Stimulated activated CD4-positive, alpha-beta T cell treated with anti-CD3 and anti-CD28 coated beads, Interleukin-12 subunit alpha, Interleukin-12 subunit beta, amount 100 ng/mL, for 4 hours (primary cell): ENCODE data around the gene RNPEPL1.
"Not testable (repeated sequence)": the region's sequence is repeated elsewhere in the genome, so short reads cannot be mapped to it uniquely, and the experiment has no call there.

Source experiments
- DNase-seq: peaks from one replicate; pipeline ENCODE4 v3.0.0-alpha.2; 2020

Gene RNPEPL1

DNA sequence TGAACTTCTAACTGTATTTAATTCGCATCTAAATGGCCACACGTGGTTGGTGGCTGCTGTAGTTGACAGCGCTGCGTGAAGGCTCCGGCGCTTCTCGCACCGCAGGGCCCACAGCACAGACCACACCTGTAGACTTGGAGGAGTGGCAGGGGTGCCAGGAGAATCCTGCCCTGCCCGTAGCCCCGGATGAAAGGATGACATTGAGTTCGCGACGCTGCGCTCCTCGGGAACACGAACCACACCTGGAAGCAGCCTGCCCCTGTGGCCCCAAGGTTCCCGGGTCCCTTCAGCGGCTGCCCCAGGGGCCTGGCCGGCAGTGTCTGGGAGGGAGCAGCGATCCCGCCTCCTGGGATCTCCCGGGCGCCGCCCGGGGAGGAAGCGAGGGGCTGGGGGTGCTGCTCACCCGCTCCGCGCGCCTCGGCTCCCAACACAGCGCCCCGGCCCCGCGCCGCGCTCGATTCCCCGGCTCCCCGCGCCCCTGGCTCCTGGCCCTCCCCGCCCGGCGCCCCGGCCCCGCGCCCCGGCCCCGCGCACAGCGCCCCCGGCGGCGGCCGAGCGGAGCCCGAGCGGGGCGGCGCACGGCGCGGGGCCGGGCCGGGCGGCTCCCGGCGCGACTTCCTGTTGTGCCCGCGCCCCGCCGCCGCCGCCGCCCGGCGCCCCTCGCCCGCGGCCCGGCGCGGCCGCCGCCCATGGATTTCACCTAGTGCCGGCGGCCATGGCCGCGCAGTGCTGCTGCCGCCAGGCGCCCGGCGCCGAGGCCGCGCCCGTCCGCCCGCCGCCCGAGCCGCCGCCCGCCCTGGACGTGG is at the start of gene RNPEPL1:
TSS of gene RNPEPL1 (plus strand) at position 613 of the 806 bp plus-strand sequence. CDS start at position 716, 103 bp downstream.
- peak; percentile 54 for DNase-seq

- DNase-seq, result no peak
Measured at GRCh38 chr2:240518981-240519380, 49.3 kb upstream of the RNPEPL1 start.

DNA sequence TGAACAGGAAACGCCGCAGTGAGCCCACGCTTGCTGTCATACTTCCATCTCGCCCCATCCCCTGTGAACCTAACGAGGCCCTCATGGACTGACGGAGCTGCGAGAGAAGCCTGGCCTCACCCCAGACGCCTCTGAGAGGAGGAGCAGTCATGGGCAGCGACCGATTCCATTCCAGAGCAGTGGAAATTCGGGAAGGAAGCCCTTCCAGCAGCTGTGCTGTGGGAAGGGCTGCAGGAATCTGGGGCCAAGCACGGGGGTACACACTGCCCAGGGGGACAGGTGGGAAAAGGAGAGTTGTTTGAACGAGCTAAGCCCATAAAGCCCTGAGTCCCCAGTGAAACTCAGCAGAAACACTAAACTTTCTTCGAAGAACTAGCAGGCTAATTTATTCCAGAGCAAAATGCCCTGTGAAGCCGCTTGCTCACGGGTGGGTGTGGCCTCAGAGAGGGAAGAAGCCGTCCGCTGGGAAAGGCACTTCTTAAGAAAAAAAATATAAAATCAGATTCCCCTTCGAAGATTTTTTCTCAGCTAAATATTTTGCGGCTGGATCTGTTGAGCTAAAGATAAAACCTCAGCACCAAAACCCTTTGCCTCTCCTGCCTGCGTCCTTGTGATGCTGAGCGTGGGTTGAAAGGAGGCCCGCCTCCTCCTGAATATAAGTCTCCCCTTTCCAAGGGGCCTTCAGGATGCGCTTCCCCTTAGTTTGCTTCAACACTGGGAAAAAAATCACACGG is 48.7 kb upstream of the RNPEPL1 start:
- DNase-seq, result no peak

DNA sequence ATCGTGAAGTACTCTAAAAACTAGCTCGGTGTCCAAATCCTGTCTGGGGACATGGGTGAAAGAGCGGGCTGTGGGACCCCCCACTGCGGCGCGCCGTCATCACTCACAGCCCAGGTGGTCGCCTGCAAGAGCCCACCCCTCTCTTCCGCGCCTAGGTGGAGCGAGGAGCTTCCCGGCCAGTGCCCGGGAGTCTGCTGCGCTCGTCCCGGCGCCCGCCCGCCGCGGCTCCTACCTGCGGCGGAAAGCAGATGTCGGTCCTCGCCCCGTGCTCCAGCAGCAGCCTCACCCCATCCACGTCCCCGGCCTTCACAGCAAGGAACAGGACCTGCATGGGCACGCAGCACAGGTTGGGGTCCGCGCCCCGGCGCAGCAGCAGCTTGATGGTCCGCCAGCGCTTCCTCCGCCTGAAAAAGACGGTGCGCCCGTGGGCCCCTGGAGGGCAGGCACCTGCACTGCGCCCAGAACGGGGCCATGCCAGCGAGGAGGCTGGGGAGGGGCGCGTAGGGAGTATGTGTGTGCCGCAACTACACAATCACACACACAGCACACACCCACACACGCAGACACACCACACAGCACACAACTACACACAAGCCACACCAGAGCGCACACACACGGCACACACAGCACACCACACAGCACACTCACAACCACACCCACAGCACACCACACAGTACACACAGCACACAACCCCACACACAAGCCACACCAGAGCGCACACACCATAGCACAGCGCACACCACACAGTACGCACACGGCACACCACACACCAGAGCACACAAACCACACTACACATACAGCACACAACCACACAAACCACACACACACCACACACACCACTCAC is 47.9 kb upstream of the RNPEPL1 start:
- DNase-seq, result no peak

DNA sequence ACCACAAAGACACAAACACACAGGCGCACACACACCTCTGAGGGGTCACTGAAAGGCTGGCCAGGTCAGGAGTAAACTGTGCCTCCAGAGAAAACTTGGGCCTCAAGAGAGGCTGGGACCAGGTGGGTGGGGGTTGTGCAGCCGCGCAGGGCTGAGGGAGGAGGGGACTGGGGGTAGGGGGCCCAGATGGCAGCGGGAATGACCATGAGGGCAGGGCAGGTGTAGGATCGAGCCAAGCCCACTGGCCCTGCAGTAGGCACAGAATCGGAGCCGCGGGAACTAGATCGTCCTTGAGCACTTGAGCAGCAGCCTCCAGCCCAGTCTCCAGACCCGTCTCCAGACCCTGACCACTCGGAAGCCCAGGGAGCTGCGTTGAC is 47.3 kb upstream of the RNPEPL1 start:
- DNase-seq, result no peak

DNA sequence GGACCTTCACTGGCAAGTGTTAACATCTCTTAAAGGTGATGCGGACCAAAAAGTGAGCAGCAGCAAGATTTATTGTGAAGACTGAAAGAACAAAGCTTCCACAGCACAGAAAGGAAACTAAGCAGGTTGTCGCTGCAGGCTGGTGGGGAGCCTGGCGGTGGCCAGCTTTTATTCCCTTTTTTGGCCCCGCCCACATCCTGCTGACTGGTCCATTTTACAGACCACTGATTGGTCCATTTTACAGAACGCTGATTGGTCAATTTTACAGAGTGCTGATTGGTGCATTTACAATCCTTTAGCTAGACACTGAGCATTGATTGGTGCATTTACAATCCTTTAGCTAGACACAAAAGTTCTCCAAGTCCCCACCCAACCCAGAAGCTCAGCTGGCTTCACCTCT is 46.4 kb upstream of the RNPEPL1 start:
- DNase-seq, result not testable (repeated sequence)

DNA sequence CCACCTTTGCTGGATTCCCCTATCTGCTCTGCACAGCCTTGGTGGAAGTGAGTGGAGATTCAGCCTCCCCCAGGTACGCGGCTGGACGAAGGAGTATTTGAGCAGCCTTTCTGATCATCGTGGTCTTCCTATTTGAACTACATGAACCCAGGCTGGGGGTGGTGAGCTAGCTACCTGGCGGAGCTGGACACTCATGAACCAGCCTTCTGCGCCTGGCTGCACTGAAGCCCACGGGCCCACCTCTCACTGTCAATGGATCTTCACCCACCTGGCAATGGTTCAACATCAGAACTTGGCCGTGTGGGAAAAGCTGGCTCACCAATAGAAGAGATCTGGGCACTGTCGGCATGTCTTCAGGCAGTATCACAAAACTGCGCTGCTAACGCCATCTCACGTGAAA is 45.9 kb upstream of the RNPEPL1 start:
- DNase-seq, result no peak

DNA sequence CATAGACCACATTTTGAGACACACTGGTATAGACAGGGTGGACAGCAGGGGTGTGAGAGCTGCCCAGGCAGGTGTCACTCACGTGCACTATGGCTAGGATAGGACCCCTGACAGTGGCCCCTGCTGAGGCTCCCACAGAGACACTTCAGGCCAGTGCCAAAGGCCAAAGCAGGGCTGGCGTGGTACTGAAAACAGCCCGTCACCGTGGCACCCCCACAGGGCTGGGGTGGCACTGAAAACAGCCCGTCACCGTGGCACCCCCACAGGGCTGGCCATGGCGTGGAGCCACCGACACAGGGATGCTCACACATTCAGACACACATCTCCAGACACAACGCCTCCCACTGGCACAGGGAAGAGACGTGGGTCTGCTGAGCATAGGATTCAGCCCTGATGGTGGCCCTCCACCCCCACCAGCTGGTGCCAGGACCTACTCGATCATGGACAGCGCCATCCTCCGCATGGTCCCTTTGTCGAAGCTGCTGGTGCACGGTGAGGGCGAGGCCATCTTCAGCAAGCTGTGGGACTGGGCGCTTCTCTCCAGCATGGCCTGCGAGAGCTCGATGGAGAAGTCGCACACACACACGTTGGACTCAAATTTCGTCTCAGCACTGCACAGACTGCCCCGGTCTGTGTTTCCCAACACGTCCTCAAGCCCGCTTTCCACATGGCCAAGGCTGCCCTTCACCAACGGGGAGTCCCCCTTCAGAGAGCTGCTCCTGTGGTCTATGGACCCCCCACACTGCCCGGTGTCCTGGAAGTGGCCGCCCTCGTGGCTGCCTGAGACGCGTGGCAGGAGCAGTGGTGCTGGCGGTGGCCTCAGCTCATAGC is 44.6 kb upstream of the RNPEPL1 start:
- DNase-seq, result no peak

DNA sequence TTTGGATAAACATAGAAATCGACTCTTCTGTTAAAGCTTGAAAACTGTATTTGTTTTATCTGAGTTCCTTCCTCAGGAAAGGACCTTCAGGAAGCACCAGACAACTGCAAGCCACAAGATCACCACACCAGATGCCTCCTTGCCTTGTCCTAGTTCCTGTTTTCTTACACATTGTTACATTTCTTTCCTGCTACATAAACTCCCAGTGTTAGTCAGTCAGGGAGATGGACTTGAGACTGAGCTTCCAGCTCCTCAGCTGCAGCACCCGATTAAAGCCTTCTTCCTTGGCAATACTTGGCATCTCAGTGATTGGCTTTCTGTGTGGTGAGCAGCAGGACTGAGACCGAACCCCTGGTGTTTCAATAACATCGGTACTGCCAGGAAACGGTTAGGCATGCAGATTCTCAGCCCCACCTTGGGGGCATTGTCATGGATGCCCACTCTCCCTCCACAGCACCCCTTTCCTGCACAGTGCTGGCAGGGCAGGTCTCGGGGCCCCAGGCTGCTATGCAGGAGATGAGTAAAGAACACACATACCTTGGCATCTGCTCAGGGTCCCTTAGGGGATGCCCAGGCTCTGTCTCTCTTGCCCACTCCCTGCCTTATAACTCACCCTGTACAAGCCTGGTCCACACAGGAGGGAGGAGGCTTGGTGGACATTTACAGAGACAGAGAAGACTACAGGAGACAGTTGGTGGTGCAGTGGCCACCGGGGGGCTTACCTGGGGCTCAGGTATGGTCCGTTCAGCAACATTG is 43.1 kb upstream of the RNPEPL1 start:
- no peak for DNase-seq

DNA sequence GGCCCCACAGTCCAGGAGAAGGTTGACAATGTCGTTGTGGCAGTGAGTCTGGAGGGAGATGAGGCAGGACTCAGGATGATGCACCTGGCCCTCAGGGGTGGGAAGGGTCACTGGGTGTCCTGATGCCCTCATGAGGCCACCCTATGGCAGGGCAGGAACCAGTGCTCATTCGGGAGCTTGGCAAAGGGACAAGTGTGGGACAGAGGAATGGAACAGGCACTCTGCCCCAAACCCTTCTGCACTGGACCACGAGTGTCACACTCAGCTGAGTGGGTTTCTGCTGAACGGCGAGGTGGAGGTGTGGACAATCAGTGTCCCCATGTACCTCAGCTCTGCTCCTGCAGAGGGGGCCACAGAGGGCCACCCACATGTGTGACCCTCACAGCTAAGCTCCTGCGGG is 42.5 kb upstream of the RNPEPL1 start:
- DNase-seq, result no peak

GRCh38 chr2:240526521-240526920 is 41.8 kb upstream of the RNPEPL1 start:
- no peak for DNase-seq

DNA sequence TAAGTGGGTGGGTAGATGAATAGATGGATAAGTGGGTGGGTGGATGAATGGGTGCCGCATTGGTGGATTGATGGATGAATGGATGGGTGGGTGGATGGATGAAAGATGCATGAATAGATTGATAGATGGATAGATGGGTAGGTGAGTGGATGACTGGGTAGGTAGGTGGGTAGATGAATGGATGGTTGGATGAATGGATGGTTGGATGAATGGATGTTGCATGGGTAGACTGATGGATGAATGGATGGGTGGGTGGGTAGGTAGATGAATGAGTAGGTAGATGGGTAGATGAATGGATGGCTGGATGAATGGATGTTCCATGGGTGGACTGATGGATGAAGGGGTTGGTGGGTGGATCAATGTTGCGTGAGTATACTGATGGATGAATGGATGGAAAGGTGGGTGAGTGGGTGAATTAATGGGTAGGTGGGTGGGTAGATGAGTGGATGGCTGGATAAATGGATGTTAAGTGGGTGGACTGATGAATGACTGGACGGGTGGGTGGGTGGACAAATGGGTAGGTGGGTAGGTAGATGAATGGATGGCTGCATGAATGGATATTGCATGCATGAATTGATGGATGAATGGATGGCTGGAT is 41.0 kb upstream of the RNPEPL1 start:
- DNase-seq, result no peak

GRCh38 chr2:240528406-240529040 is 39.8 kb upstream of the RNPEPL1 start:
- DNase-seq, result no peak

GRCh38 chr2:240529344-240529999 is 38.8 kb upstream of the RNPEPL1 start:
- DNase-seq, result no peak

DNA sequence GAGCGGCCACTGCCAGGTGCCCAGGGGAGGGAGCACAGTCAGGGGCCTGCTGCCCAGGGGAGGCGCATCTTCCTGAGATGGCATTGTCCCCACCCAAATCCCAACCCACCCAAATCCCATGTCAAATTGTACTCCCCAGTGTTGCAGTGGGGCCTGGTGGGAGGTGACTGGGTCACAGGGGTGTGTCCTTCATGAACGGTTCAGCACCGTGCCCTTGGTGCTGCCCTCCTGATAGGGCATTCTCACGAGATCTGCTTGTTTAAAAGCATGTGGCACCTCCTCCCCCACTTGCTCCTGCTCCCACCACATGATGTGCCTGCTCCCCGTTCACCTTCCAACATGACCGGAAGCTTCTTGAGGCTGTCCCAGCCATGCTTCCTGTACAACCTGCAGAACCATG is 38.1 kb upstream of the RNPEPL1 start:
- no peak for DNase-seq

- no peak for DNase-seq
Measured at GRCh38 chr2:240531038-240531437, 37.2 kb upstream of the RNPEPL1 start.

DNA sequence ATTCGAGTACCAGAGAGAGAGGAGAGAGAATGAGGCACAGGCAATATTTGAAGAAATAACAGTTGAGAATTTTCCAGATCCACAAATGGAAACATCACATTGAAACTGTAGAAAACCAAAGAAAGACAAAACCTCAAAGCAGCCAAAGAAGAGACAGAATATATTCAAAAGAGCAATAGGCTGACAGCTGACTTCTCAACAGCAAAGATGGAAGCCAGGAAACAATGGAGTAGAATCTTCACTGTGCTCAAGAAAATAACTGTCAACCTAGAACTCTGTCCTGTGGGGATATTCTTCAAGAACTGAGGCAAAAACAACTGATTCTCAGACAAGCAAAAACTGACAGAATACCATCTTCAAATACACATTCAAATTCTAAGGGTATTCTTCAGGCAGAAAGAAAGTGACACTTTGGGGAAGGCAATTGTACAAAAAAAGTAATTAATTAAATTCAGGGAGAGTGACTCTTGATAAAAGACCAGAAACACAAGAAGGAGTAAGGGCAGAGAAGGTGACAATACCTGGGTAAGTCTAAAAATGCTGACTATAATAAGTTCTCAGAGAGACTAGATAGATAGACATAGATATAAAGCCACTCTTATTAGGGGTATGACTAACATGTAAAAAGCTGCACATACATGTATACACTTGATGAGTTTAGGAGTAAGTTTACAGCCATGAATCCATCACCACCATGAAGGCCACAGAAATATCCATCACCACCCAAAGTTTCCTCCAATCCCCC is 36.1 kb upstream of the RNPEPL1 start:
- DNase-seq, result no peak

DNA sequence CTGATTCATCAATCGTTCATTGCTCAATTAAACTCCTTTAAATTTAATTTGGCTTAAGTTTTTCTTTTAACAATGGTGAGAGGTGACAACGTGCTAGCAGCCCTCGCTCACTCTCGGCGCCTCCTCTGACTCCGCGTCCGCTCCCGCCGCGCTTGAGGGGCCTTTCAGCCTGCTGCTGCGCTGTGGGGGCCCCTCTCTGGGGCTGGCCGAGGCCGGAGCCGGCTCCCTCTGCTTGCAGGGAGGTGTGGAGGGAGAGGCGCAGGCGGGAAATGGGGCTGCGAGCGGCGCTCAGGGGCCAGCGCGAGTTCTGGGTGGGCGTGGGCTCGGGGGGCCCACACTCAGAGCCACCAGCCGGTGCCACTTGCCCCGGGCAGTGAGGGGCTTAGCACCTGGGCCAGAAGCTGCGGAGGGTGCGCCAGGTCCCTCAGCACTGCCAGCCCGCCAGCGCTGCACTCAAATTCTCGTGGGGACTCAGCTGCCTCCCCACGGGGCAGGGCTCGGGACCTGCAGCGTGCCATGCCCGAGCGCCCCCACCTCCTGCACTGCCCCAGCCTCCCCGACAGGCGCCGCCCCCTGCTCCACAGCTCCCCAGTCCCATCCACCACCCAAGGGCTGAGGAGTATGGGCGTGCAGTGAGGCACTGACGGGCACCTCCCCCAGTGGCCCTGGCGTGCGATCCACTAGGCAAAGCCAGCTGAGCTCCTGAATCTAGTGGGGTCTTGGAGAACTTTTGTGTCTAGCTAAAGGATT is 30.1 kb upstream of the RNPEPL1 start:
- no peak for DNase-seq

- not testable (repeated sequence) for DNase-seq
Measured at GRCh38 chr2:240539101-240539500, 29.2 kb upstream of the RNPEPL1 start.
